Measurements from ENCODE around the gene HS3ST3A1.
"Not testable (repeated sequence)": the region's sequence is repeated elsewhere in the genome, so short reads cannot be mapped to it uniquely, and the experiment has no call there.

The HS3ST3A1 gene

DNA sequence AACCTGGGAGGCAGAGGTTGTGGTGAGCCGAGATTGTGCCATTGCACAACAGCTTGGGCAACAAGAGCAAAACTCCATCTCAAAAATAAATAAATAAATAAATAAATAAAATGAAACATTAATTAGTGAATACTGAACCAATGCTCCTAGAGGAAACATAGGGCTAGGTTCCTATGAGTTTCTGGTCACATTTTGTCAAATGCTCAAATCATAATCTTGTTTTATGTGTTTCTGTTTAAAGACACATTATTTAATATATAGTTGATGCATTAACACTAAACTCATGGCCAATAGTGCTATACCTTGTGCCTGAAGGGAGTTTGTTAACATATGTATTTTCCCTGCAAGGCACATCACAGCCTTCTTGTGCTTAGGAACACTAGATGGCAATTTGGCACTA is 66.8 kb downstream of the HS3ST3A1 start:
- no peak for DNase-seq

DNA sequence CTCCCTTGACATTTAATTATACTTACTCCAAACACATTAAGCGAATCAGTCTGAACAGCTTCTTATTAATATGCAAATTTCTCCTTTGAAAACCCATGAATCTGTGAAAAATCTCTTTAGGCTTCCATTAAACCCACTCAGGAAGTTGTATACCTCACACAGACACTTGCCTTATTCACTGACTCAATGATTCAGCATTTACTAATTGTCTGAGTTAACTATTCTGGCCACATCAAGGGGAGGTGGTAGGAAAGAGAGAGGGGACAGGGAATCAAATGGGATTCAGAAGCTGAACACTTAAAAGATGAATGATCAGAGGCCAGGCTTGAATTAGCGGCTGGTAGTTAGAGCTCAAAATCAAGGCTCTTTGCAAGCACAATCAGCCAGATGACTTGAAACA is 70.0 kb downstream of the HS3ST3A1 start:
- no peak for DNase-seq

GRCh38 chr17:13525876-13526275 is 75.9 kb downstream of the HS3ST3A1 start:
- DNase-seq, result no peak

GRCh38 chr17:13523164-13523563 is 78.6 kb downstream of the HS3ST3A1 start:
- no peak for DNase-seq

DNA sequence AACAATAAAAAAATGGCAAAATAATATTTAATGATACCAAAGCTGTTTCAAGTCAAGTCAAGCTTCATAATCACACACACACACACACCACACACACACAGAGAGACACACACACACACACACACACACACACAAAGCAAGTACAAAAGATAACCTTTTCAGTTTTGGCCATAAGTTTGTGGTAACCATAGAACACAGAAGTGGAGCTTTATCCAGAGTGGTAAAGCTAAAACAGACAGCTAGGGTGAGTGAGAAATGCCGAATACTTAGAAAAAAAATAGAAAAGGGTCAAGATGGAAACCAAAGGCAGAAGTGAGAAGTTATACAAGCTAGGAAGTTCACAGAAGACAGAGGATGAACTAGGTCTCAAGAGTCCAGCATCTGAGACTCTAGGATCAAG is 79.0 kb downstream of the HS3ST3A1 start:
- no peak for DNase-seq

GRCh38 chr17:13521784-13522183 is 79.9 kb downstream of the HS3ST3A1 start:
- DNase-seq, result no peak

DNA sequence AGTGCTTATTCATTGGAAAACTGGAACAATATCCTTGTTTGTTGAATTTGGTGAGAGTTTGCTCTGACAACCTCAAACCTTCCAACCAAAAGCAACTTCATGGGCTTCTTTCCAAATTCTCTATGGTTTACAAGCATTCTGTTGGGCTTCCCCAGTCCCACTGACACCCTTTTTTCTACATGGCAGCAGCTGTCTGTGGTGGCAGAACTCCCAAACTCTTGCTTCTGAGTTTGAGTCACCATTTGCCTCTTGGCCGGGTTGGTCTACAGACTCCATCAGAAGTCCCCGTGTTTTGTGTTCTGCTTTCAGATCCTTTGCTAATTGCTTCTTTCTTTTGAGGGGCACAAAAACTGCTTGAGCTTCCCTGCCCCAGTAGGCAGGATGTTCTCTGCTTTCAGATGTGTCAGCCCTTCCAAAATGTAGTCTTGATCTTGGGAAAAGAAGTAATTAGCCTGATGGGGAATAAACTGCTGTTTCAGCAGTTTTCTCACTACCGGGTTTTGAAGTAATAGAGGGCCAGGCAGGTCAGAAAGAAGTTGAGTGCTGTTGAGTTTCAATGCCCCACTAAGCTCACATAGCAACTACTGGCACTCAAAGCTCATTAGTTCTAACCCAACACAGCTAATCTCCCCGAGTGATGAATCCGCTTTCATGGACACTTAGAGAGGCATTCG is 80.7 kb downstream of the HS3ST3A1 start:
- DNase-seq, result no peak

DNA sequence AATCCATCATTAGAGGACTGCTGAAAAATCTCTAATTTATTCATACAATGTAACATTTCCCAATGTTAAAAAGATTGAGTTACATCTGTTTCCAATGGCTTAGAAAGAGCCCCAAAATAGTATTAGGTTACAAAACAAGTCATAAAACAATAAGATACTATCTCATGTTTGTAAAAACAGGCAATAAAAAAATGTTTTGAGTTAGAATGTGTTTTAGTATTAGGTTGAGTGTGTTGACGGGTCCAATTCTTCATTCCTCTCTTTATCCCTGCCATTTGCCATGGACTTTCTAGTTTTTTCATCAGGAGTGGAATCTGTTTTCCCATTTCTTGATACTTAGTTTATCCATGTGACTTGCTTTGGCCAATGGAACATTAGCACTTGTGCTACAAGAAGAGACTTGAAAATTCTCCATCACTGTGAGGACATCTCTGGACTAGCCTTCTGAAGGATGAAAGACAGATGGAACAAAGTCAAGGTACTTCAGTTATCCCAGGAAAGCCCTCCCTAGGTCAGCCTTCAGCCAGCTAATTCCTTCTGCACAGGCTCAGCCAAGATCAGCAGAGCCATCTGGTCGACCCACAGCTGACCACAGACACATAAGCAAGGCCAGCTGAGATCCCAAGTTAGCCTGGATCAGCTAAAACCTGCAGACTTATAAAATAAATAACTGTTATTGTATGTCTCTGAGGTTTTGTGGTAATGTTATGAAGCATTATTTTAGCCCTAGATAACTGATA is 83.3 kb downstream of the HS3ST3A1 start:
- DNase-seq, result no peak

- DNase-seq, result no peak
Measured at GRCh38 chr17:13513039-13513405, 88.7 kb downstream of the HS3ST3A1 start.

DNA sequence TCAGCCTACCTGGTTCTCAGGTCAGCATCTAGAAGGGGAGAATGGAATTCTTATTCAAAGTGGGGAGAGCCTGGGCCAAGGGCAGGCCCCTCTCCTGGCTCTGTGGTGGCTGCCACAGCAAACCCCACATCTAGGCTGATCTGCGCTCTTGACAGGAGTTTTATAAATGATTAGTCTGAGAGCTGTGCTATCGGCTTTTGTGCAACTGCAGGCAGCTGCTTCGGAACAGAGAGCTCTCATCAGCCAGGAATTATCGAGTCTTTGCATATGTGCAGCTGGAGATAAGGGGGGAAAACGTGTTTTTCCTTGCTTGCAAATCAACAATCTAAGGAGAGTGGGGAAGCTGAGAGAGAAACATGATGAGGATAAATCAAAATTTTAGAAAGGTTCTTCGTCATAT is 91.7 kb downstream of the HS3ST3A1 start:
- no peak for DNase-seq

- no peak for DNase-seq
Measured at GRCh38 chr17:13509527-13509926, 92.2 kb downstream of the HS3ST3A1 start.

DNA sequence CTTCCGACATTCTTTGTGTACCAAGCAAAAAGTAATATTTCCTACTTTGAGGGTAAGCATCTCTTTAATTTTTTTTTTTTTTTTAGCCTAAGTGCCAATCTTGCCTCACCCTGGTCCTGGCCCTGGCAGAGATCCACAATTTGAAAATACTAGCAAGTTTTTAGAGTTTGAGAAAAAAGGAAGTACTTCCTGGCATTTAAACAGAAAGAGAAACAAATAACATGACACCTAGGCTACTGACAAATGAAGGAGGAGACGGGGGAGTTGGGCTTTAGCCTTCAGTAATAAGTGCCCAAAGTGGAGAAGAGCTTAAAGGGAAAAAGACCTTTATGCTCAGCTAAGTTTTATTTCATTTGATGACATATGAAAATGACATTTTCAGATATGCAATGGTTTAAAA is 92.8 kb downstream of the HS3ST3A1 start:
- DNase-seq, result no peak

- no peak for DNase-seq
Measured at GRCh38 chr17:13503526-13503925, 98.2 kb downstream of the HS3ST3A1 start.

DNA sequence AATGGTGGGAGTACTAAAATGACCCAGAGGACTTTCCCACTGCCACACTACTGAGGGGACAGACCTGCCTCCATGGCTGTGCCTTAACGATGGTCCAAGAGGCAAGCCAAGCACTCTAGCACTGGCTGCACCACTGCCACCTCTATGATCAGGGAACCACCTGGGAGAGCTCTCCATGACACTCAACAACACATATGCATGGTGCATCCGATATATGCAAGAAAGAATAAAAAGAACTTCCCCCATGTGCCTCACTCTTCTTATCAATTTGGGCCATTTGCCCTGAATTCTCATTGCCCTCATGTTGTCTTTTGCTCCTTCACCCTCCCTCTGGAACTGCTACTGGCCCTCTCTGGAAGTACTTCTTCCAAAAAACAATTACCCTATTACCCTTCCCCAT is 99.5 kb downstream of the HS3ST3A1 start:
- no peak for DNase-seq

- no peak for DNase-seq
Measured at GRCh38 chr17:13500947-13501346, 100.8 kb downstream of the HS3ST3A1 start.

DNA sequence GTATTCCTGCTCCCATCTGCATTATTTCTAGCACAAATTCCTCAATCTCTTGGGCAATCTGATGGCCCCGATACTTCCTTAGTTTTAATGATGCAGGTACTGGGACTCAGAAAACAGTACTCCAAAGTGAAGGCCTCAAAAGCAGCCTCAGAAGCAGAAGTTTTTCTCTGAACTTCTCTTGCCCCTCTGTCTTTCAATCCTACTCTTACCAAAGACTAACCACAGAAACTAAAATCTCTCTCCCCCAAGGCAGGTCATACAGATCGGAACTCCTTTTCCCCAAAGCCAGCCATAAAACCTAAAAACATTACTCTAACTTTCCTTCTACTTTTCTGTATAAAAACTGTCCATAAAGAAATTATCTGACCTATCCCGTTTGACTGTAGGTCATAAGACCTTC is 103.5 kb downstream of the HS3ST3A1 start:
- DNase-seq, result no peak

DNA sequence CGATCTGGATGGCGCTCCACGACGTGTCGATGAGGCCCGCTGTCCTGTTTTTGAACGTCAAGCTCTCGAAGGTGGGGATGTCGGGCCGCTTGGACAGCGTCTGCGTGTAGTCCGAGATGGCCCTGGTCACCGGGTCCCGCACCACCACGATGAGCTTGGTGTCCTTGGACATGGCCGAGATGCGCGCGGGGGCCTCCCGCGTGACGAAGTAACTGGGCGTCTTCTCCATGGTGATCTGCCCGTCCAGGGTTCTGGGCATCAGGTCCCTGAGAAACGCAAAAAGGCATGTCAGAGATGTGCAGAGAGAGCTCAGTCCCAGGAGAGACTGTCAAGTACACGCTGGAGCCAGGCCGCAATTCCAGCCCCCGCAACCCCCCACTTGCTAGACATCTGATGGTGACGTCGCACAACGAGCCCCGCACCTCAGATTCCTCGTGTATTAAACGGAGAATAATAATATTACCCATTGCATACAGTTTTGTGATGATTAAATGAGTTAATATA is 105.1 kb downstream of the HS3ST3A1 start:
- not testable (repeated sequence) for DNase-seq

GRCh38 chr17:13495423-13495822 is 106.3 kb downstream of the HS3ST3A1 start:
- DNase-seq, result no peak

DNA sequence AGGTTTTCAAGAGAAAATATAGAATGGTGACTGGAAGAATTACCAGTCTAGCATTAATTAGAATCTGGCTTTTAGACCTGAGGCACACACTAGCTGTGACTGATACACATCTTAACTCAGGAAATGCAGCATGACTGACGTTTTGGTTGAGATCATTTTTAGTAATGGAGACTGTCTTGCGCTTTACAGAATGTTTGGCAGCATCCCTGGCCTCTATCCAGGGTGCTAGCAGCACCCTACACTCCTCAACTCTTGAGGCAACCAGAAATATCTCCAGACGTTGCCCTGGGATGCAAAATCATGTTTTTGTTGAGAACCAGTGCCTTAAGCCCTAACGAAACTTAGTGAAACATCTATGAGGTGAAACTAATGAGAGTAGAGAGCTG is 109.0 kb downstream of the HS3ST3A1 start:
- no peak for DNase-seq

GRCh38 chr17:13491916-13492736 is 109.6 kb downstream of the HS3ST3A1 start:
- no peak for DNase-seq

- no peak for DNase-seq
Measured at GRCh38 chr17:13491491-13491890, 110.2 kb downstream of the HS3ST3A1 start.

- DNase-seq, result no peak
Measured at GRCh38 chr17:13490906-13491482, 110.7 kb downstream of the HS3ST3A1 start.

DNA sequence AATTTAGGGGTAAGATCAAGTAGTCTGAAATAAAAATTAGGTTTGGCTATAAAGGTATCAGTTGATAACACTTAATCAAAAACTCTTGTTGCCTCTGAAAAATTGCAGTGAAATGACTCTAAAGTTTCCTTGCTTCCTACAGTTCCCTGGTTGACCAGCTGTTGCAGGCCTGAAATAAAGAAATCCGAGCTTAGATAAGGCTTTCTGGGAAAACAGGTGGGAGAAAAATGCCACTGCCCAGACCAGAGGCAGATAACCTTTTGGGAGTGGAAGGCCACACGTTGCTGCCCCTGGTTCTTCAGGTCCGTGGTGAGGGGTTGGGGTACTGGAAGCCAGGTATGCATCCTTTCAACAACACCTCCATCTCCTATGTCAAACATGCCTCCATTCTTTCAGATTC is 111.3 kb downstream of the HS3ST3A1 start:
- no peak for DNase-seq
